HL-60 (cell line): ENCODE data around the gene DENND4C.

ENCODE experiments used
- DNase-seq, 2 experiments: peaks; one replicate each; pipeline ENCODE4 v3.0.0-alpha.2; 2010 to 2020; ENCODE audit warnings: low read depth in 1 of 2, low spot score in 1 of 2
- H3K27ac ChIP-seq: fragments of 250-450 bp; sonication (Bioruptor Pico); replicated peaks from 2 replicates; pipeline ENCODE4 v1.5.1; 2020; ENCODE audit warnings: mild to moderate bottlenecking, moderate library complexity
- H3K27me3 ChIP-seq: fragments of 250-450 bp; sonication (Bioruptor Pico); 2 replicates; pipeline ENCODE4 v1.5.1; 2021; ENCODE audit warnings: mild to moderate bottlenecking, moderate library complexity; ENCODE audit not compliant: insufficient read depth, poor library complexity, severe bottlenecking
- H3K4me3 ChIP-seq: replicated peaks from 2 replicates; pipeline ENCODE4 v1.5.1; 2011; ENCODE audit warnings: mild to moderate bottlenecking, control low read depth, low read length; ENCODE audit not compliant: insufficient read depth
- CTCF ChIP-seq: IDR thresholded peaks from one replicate; pipeline ENCODE4 v1.5.1; 2011; ENCODE audit warnings: low read length, control low read depth, inconsistent platforms; ENCODE audit not compliant: insufficient read depth
- GABPA ChIP-seq: IDR thresholded peaks from 2 replicates; pipeline ENCODE4 v1.6.1; 2012; ENCODE audit warnings: low read depth
- POLR2AphosphoS5 ChIP-seq: IDR thresholded peaks from 2 replicates; pipeline ENCODE4 v1.6.1; 2012; ENCODE audit warnings: low read depth
- REST ChIP-seq: IDR thresholded peaks from 2 replicates; pipeline ENCODE4 v1.6.1; 2012; ENCODE audit warnings: low read depth; ENCODE audit not compliant: insufficient replicate concordance
- SPI1 ChIP-seq: IDR thresholded peaks from 2 replicates; pipeline ENCODE4 v1.6.1; 2012; ENCODE audit warnings: low read depth, mild to moderate bottlenecking, borderline replicate concordance

The DENND4C gene

GRCh38 chr9:19320495-19320894, 90.0 kb downstream of the DENND4C start:
- no peaks in the 10 kb centered on the region for H3K27me3 ChIP-seq
- H3K4me3 ChIP-seq = no peak overlapping the region
- no peak overlapping the region for H3K27ac ChIP-seq
- no peak for TF ChIP-seq CTCF
- no peak for DNase-seq

- Histone ChIP-seq H3K27me3 (no peaks in the 10 kb centered on the region), H3K27ac (no peak overlapping the region), H3K4me3 (no peak overlapping the region)
- DNase-seq = no peak
- TF ChIP-seq CTCF = no peak
- no peak for TF ChIP-seq GABPA
- no peak for TF ChIP-seq SPI1
- TF ChIP-seq REST = no peak
- TF ChIP-seq POLR2AphosphoS5 = no peak
Measured at GRCh38 chr9:19331877-19332276, 101.4 kb downstream of the DENND4C start.

- H3K27ac ChIP-seq = no peak overlapping the region
- no peaks in the 10 kb centered on the region for H3K27me3 ChIP-seq
- TF ChIP-seq REST (no peak), GABPA (no peak), CTCF (no peak), SPI1 (no peak), POLR2AphosphoS5 (no peak)
- H3K4me3 ChIP-seq = no peak overlapping the region
- no peak for DNase-seq
Measured at GRCh38 chr9:19336166-19336565, 105.7 kb downstream of the DENND4C start.

- TF ChIP-seq SPI1 = no peak
- TF ChIP-seq CTCF = no peak
- no peak for TF ChIP-seq GABPA
- TF ChIP-seq POLR2AphosphoS5 = no peak
- TF ChIP-seq REST = no peak
- Histone ChIP-seq H3K27ac (no peak overlapping the region), H3K4me3 (no peak overlapping the region), H3K27me3 (no peaks in the 10 kb centered on the region)
- DNase-seq = no peak
Measured at GRCh38 chr9:19342947-19343346, 112.5 kb downstream of the DENND4C start.
